SU-DHL-6 (cell line): ENCODE data around the gene ADAM12.

Source experiments
- H2AFZ ChIP-seq: fragments of 200-600 bp; sonication (generic); 2 replicates; pipeline ENCODE4 v1.6.1; 2014; ENCODE audit warnings: low read depth, mild to moderate bottlenecking, moderate library complexity, mixed read lengths, antibody characterized with exemption, low read length; ENCODE audit not compliant: severe bottlenecking
- H3F3A ChIP-seq: fragments of 200-600 bp; shearing (Covaris generic); 2 replicates; pipeline ENCODE4 v1.6.0; 2016; ENCODE audit warnings: antibody characterized with exemption, mild to moderate bottlenecking; ENCODE audit not compliant: insufficient read depth
- H3K27ac ChIP-seq: fragments of 200-600 bp; sonication (generic); 2 replicates; pipeline ENCODE4 v1.5.1; 2016; ENCODE audit warnings: low read depth, mild to moderate bottlenecking, low read length, moderate library complexity, mixed read lengths
- H3K27me3 ChIP-seq: fragments of 200-600 bp; sonication (generic), shearing (Covaris generic); 2 replicates; pipeline ENCODE4 v1.6.0; 2014; ENCODE audit warnings: mild to moderate bottlenecking, low read length
- H3K36me3 ChIP-seq: fragments of 200-600 bp; sonication (generic); 2 replicates; pipeline ENCODE4 v1.6.1; 2014; ENCODE audit warnings: mild to moderate bottlenecking, low read length, mixed read lengths
- H3K4me2 ChIP-seq: fragments of 300-600, 200-600 bp; shearing (Covaris generic), sonication (generic); 2 replicates; pipeline ENCODE4 v1.6.0; 2014; ENCODE audit warnings: low read length, low read depth, mild to moderate bottlenecking; ENCODE audit not compliant: poor library complexity, severe bottlenecking
- H3K4me3 ChIP-seq: fragments of 200-600 bp; sonication (generic); 2 replicates; pipeline ENCODE4 v1.5.1; 2014; ENCODE audit warnings: antibody characterized with exemption, low read length, mild to moderate bottlenecking, mixed read lengths; ENCODE audit not compliant: insufficient read depth, poor library complexity, severe bottlenecking
- H3K79me2 ChIP-seq: fragments of 200-600 bp; sonication (generic); 2 replicates; pipeline ENCODE4 v1.6.1; 2014; ENCODE audit warnings: mild to moderate bottlenecking, low read length, moderate library complexity; ENCODE audit not compliant: insufficient read depth
- H3K9ac ChIP-seq: fragments of 200-600 bp; sonication (generic); 2 replicates; pipeline ENCODE4 v1.7.0; 2014; ENCODE audit warnings: mild to moderate bottlenecking, low read length
- H3K9me2 ChIP-seq: fragments of 200-600 bp; sonication (generic); replicated peaks from 2 replicates; pipeline ENCODE4 v1.6.1; 2014; ENCODE audit warnings: low read length; ENCODE audit not compliant: insufficient read depth
- H3K9me3 ChIP-seq: fragments of 200-600 bp; sonication (generic); 2 replicates; pipeline ENCODE4 v1.6.1; 2014; ENCODE audit warnings: low read length, mixed read lengths; ENCODE audit not compliant: insufficient read depth
- H4K20me1 ChIP-seq: fragments of 200-600 bp; sonication (generic); 2 replicates; pipeline ENCODE4 v1.6.1; 2014; ENCODE audit warnings: low read depth, mild to moderate bottlenecking, antibody characterized with exemption, low read length, moderate library complexity, mixed read lengths
- CTCF ChIP-seq: fragments of 200-600 bp; sonication (generic); IDR thresholded peaks from one replicate; pipeline ENCODE4 v1.5.1; 2017; ENCODE audit warnings: antibody characterized with exemption, mild to moderate bottlenecking, low read length, moderate library complexity; ENCODE audit not compliant: insufficient read depth, poor library complexity, severe bottlenecking
- EZH2phosphoT487 ChIP-seq: fragments of 200-600 bp; sonication (generic), shearing (Covaris generic); conservative IDR thresholded peaks from 2 replicates; pipeline ENCODE4 v1.6.1; 2018; ENCODE audit warnings: mild to moderate bottlenecking, antibody characterized with exemption, low read length, moderate library complexity, mixed read lengths

ADAM12 gene

DNA sequence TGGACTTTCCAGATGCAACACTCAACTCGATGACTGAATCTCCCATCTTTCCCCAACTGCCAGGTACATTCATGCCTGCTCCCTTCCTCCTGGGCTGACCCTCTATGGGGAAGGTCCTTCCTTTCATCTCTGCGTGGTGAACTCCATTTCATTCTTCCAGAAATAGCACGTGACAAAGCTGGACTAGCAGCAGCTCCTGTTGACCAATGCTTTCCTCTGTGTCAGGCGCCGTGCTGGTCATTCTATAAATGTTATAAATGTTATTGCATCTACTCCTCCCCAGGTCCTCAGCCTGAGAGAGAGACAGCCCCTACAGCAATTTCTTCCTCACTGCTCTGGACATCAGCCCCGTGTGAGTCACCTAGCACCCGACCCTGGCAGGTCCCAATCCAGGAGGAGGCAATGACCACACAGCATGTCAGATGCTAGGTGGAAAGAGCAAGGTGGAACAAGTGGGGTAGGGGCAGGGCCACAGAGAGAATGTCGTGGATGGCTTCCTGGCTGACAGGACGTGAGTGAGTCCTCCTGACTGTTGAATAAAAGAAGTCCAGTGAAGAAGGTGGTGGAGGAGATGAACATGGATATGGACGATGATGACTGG lies 178.1 kb downstream of the ADAM12 start:
- TF ChIP-seq CTCF (no peak), EZH2phosphoT487 (no peak)
- no peak overlapping the region for H3K27ac ChIP-seq
- H3K27me3 ChIP-seq = no peaks in the 10 kb centered on the region
- no peaks in the 10 kb centered on the region for H3K9me2 ChIP-seq
- no peaks in the 10 kb centered on the region for H3K9me3 ChIP-seq
- H3K9ac ChIP-seq = no peak overlapping the region
- no peaks in the 10 kb centered on the region for H3F3A ChIP-seq
- H2AFZ ChIP-seq = no peak overlapping the region
- H4K20me1 ChIP-seq = no peaks in the 10 kb centered on the region
- no peak overlapping the region for H3K4me2 ChIP-seq
- H3K4me3 ChIP-seq = no peak overlapping the region
- H3K79me2 ChIP-seq = no peaks in the 10 kb centered on the region
- no peaks in the 10 kb centered on the region for H3K36me3 ChIP-seq

- Histone ChIP-seq H3K4me2 (no peak overlapping the region), H3K9me2 (no peaks in the 10 kb centered on the region), H3K79me2 (no peaks in the 10 kb centered on the region), H2AFZ (no peak overlapping the region), H3K36me3 (no peaks in the 10 kb centered on the region), H3K4me3 (no peak overlapping the region), H4K20me1 (no peaks in the 10 kb centered on the region), H3K9me3 (no peaks in the 10 kb centered on the region), H3K27ac (no peak overlapping the region), H3K9ac (no peak overlapping the region), H3K27me3 (no peaks in the 10 kb centered on the region), H3F3A (no peaks in the 10 kb centered on the region)
- no peak for TF ChIP-seq EZH2phosphoT487
- no peak for TF ChIP-seq CTCF
These were observed 178.8 kb downstream of the ADAM12 start for GRCh38 chr10:126209451-126209850.

DNA sequence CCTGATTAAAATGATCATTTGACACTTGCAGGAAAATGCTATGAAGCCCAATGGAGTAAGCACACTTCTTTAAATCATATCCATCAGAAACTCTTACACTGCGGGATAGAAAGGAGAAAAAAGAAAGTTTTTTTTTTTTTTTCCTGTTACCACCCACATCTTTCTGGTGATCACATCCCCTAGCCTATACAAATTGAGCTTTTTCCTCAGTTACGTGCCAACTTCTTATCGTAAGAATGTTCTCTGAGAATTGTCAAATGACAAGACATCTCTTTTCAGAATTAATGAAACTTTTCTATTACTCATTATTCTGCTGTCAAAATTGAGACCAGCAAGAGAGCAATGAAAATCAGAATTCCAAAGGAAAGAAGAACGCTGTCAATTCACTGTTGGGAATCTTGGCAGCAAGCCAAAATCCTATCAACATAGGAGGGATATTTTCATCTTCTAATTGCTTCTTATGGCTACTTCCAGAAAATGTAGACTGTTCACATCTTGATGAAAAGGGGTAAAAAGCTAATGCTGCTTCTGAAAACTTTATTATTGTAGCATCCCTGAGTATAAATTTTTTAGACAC lies 179.5 kb downstream of the ADAM12 start:
- Histone ChIP-seq H2AFZ (no peak overlapping the region), H3K79me2 (no peaks in the 10 kb centered on the region), H3K27me3 (no peaks in the 10 kb centered on the region), H4K20me1 (no peaks in the 10 kb centered on the region), H3K27ac (no peak overlapping the region), H3F3A (no peaks in the 10 kb centered on the region), H3K9me2 (no peaks in the 10 kb centered on the region), H3K9me3 (no peaks in the 10 kb centered on the region), H3K4me3 (no peak overlapping the region), H3K36me3 (no peaks in the 10 kb centered on the region), H3K4me2 (no peak overlapping the region), H3K9ac (no peak overlapping the region)
- no peak for TF ChIP-seq CTCF
